Measurements from ENCODE around the gene UTS2. TPM values are rescaled to one million over a fixed set of nuclear protein-coding genes. Genes with fewer than 3 reads are reported as not detected.

UTS2 gene
- total RNA-seq, 1 donor from 2014 or later: not detected

DNA sequence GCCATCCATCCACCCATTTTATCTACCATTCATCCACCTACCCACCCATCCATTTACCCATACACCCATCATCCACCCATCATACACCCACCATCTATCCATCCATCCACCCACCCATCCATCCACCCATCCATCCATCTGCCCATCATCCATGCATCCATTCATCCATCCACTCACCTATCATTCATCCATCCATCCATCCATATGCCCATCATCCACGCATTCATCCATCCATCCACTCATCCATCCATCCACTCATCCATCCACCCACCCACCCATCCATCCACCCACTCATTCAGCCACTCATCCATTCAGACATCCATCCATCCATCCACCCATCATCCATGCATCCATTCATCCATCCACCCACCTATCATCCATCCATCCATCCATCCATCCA is 31.9 kb upstream of the UTS2 start:
- H3K27me3 ChIP-seq: no peaks in the 10 kb centered on the region
- TF ChIP-seq, protein P1, sequence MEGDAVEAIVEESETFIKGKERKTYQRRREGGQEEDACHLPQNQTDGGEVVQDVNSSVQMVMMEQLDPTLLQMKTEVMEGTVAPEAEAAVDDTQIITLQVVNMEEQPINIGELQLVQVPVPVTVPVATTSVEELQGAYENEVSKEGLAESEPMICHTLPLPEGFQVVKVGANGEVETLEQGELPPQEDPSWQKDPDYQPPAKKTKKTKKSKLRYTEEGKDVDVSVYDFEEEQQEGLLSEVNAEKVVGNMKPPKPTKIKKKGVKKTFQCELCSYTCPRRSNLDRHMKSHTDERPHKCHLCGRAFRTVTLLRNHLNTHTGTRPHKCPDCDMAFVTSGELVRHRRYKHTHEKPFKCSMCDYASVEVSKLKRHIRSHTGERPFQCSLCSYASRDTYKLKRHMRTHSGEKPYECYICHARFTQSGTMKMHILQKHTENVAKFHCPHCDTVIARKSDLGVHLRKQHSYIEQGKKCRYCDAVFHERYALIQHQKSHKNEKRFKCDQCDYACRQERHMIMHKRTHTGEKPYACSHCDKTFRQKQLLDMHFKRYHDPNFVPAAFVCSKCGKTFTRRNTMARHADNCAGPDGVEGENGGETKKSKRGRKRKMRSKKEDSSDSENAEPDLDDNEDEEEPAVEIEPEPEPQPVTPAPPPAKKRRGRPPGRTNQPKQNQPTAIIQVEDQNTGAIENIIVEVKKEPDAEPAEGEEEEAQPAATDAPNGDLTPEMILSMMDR (IDR thresholded peaks at IDR 0.05): no peak
- intact Hi-C loops (cut with DNase I): no loop called here
- H3K4me3 ChIP-seq: no peak overlapping the region
- no peak overlapping the region for H3K27ac ChIP-seq
- ATAC-seq: no peak
- no peaks in the 10 kb centered on the region for H3K4me1 ChIP-seq
- no peaks in the 10 kb centered on the region for H3K36me3 ChIP-seq
- no peak for DNase-seq
- H3K9me3 ChIP-seq: no peaks in the 10 kb centered on the region

DNA sequence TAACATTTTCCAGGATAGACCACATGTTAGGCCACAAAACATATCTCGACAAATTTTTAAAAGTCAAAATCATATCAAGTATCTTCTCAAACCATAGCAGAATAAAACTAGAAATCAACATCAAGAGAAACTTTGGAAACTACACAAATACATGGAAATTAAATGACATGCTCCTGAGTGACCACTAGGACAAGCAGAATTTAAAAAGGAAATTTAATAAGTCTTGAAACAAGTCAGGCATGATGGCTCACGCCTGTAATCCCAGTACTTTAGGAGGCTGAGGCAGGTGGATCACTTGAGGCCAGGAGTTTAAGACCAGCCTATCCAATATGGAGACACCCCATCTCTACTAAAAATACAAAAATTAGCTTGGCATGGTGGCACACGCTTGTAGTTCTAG is 26.4 kb upstream of the UTS2 start:
- TF ChIP-seq, protein P1 (IDR thresholded peaks at IDR 0.05): no peak
- intact Hi-C loops (cut with DNase I): no loop called here

DNA sequence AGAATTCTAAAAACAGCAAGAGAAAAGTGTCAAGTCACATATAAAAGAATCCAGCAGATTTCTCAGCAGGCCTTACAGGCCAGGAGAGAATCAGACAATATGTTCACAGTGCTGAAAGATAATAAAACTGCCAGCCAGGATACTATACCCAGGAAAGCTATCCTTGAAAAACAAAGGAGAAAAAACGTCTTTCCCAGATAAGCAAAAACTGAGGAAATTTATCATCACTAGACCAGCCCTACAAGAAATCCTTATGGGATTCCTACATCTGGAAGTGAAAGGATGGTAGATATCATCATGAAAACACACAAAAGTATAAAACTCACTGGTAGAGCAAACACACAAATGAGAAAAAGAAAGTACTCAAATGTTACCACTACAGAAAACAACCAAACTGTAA is 25.2 kb upstream of the UTS2 start:
- Histone ChIP-seq H3K27me3 (no peaks in the 10 kb centered on the region), H3K27ac (no peak overlapping the region), H3K36me3 (no peaks in the 10 kb centered on the region), H3K4me1 (no peaks in the 10 kb centered on the region), H3K4me3 (no peak overlapping the region), H3K9me3 (no peaks in the 10 kb centered on the region)
- TF ChIP-seq, protein P1 (IDR thresholded peaks at IDR 0.05): no peak
- intact Hi-C loops (cut with DNase I): no loop called here
- ATAC-seq (no peak), DNase-seq (no peak)

More for the DNA sequence above, 26.4 kb upstream of the UTS2 start:
- Histone ChIP-seq H3K27ac (no peak overlapping the region), H3K4me3 (no peak overlapping the region), H3K36me3 (no peaks in the 10 kb centered on the region), H3K27me3 (no peaks in the 10 kb centered on the region), H3K4me1 (no peaks in the 10 kb centered on the region), H3K9me3 (no peaks in the 10 kb centered on the region)
- DNase-seq (no peak), ATAC-seq (no peak)

DNA sequence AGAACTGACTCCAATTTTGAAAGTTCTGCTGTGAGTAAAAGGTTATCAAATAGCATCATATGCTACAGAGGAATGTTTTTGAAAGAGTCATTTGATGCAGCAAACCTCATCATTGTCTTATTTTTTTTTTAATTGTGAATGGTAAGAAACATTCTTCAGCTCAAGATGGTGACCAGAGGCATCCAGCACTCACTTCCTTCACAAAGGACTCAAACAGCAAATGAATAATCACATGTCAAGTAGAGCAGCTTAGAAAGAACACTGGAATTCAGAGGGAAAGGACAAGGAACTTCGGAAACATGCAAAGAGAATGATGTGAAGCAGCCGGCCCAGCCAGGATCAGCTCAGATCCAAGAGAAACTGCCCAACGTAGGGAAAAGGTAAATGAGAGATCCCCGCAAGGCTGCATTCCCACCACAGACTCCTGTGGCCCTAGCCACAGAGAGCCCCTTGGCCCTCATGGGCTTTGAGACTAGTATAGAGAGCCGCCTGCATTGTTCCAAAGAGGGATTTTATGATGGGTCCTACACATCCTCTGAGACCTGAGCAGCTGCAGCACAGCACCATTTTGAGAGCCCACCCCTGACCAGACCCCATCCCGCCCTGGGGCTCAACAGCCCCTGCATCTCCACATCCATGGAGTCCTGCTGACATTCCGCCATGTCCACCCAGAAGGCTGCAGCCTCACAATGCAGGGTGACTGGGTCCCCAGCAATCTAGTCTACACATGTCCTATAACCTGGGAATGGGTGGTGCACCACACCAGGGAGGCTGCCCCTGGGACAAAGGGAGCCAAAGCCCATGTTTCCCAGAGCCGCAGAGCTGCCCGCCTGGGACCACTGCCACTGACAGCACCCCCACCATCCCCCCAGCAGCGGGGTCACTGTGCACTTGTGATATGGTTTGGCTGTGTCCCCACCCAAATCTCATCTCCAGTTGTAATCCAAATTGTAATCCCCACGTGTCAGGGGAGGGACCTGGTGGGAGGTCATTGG is 21.2 kb upstream of the UTS2 start:
- Histone ChIP-seq H3K4me3 (no peak overlapping the region), H3K4me1 (no peaks in the 10 kb centered on the region), H3K27ac (no peak overlapping the region), H3K9me3 (no peaks in the 10 kb centered on the region), H3K36me3 (no peaks in the 10 kb centered on the region), H3K27me3 (no peaks in the 10 kb centered on the region)
- intact Hi-C loops (cut with DNase I): no loop called here
- DNase-seq (no peak), ATAC-seq (peak; percentile 14)
- TF ChIP-seq, protein P1 (IDR thresholded peaks at IDR 0.05): no peak

DNA sequence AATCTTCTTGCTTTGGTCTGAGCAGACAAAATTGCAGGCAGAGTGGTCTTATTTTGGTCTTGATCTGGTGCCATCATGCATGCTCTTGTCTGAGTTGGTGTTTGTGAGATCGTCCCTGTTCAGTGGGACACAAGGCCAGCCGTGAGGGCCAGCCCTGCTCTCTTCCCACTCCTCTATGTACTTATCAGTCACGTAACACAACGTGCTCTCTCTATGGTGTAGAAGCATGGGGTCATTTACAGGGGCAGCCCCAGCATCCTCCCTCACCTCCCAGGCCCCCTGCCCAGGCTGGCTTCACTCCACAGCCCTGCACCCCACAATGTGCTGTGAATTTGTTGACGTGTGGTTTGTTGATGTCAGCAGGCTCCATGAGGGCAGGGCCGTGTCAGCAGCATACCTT is 18.3 kb upstream of the UTS2 start:
- H3K36me3 ChIP-seq: no peaks in the 10 kb centered on the region
- TF ChIP-seq, protein P1 (IDR thresholded peaks at IDR 0.05): no peak
- no peaks in the 10 kb centered on the region for H3K9me3 ChIP-seq
- H3K27me3 ChIP-seq: no peaks in the 10 kb centered on the region
- intact Hi-C loops (cut with DNase I): no loop called here
- no peak for DNase-seq
- ATAC-seq: no peak
- H3K4me3 ChIP-seq: no peak overlapping the region
- H3K4me1 ChIP-seq: no peaks in the 10 kb centered on the region
- no peak overlapping the region for H3K27ac ChIP-seq

Data from upper lobe of right lung (tissue), 1 donor.